SK-N-MC (cell line): Measurements from ENCODE around the gene SLC7A1.

ENCODE experiments used
- EZH2 ChIP-seq: fragments of 200-600 bp; sonication (generic); IDR thresholded peaks from one replicate; pipeline ENCODE4 v1.6.1; 2017; ENCODE audit warnings: antibody characterized with exemption
- FOXP2 ChIP-seq: optimal IDR thresholded peaks from 2 replicates; pipeline ENCODE3; 2011; ENCODE audit warnings: mild to moderate bottlenecking, moderate library complexity; ENCODE audit not compliant: insufficient read depth; ENCODE audit errors: extremely low read length, control extremely low read depth
- POLR2AphosphoS5 ChIP-seq: IDR thresholded peaks from 2 replicates; pipeline ENCODE4 v1.6.1; 2012; ENCODE audit warnings: mild to moderate bottlenecking, low read depth, low read length, borderline replicate concordance

GRCh38 chr13:29510651-29511084 lies 84.8 kb downstream of the SLC7A1 start:
- TF ChIP-seq EZH2 (no peak), POLR2AphosphoS5 (no peak), FOXP2 (no peak)
